Neural cell (in vitro differentiated cells): ENCODE measurements around the gene OPN4. TPM values are rescaled to one million over a fixed set of nuclear protein-coding genes. Genes with fewer than 3 reads are reported as not detected.
"Not testable (repeated sequence)": the region's sequence is repeated elsewhere in the genome, so short reads cannot be mapped to it uniquely, and the experiment has no call there.

Source experiments
- H2AFZ ChIP-seq: fragments of 200-600, 300-800 bp; sonication (generic), shearing (Covaris generic); 2 replicates; pipeline ENCODE4 v1.6.0; 2014; ENCODE audit warnings: low read depth, mild to moderate bottlenecking, antibody characterized with exemption, low read length, moderate library complexity
- H3F3A ChIP-seq: fragments of 200-600 bp; shearing (Covaris generic); 2 replicates; pipeline ENCODE4 v1.6.1; 2016; ENCODE audit warnings: mild to moderate bottlenecking, moderate library complexity, mixed read lengths, antibody characterized with exemption, low read length; ENCODE audit not compliant: insufficient read depth, poor library complexity, severe bottlenecking
- H3K27ac ChIP-seq: fragments of 200-600, 300-800 bp; sonication (generic), shearing (Covaris generic); 2 replicates; pipeline ENCODE4 v1.5.1; 2014; ENCODE audit warnings: mild to moderate bottlenecking, low read length, moderate library complexity
- H3K27me3 ChIP-seq: fragments of 300-800, 200-600 bp; sonication (generic), shearing (Covaris generic); 2 replicates; pipeline ENCODE4 v1.6.0; 2014; ENCODE audit warnings: mild to moderate bottlenecking, low read depth, low read length, moderate library complexity; ENCODE audit not compliant: insufficient read depth
- H3K36me3 ChIP-seq: fragments of 300-800, 200-600 bp; sonication (generic), shearing (Covaris generic); 2 replicates; pipeline ENCODE4 v1.5.1; 2014; ENCODE audit warnings: mild to moderate bottlenecking, antibody characterized with exemption, low read length, moderate library complexity; ENCODE audit not compliant: insufficient read depth
- H3K4me2 ChIP-seq: fragments of 300-800, 200-600 bp; sonication (generic), shearing (Covaris generic); 2 replicates; pipeline ENCODE4 v1.6.0; 2014; ENCODE audit warnings: mild to moderate bottlenecking, low read length
- H3K4me3 ChIP-seq: fragments of 300-800, 200-600 bp; sonication (generic), shearing (Covaris generic); 2 replicates; pipeline ENCODE4 v1.5.1; 2014; ENCODE audit warnings: mild to moderate bottlenecking, low read length, moderate library complexity
- H3K79me2 ChIP-seq: fragments of 200-600 bp; shearing (Covaris generic); replicated peaks from 2 replicates; pipeline ENCODE4 v1.6.0; 2014; ENCODE audit warnings: mild to moderate bottlenecking, low read length, moderate library complexity; ENCODE audit not compliant: insufficient read depth
- H3K9ac ChIP-seq: fragments of 300-800, 200-600 bp; sonication (generic), shearing (Covaris generic); 2 replicates; pipeline ENCODE4 v1.6.1; 2016; ENCODE audit warnings: mild to moderate bottlenecking, low read length, mixed read lengths
- H3K9me2 ChIP-seq: fragments of 200-600 bp; shearing (Covaris generic); 2 replicates; pipeline ENCODE4 v1.6.1; 2016; ENCODE audit warnings: mild to moderate bottlenecking, low read length, mixed read lengths; ENCODE audit not compliant: insufficient read depth
- H3K9me3 ChIP-seq: fragments of 200-600, 300-800 bp; sonication (generic), shearing (Covaris generic); 2 replicates; pipeline ENCODE4 v1.6.1; 2016; ENCODE audit warnings: mild to moderate bottlenecking, mixed run types, low read length, moderate library complexity, mixed read lengths
- H4K20me1 ChIP-seq: fragments of 200-600 bp; shearing (Covaris generic); 2 replicates; pipeline ENCODE4 v1.6.1; 2016; ENCODE audit warnings: mild to moderate bottlenecking, mixed run types; ENCODE audit not compliant: insufficient read depth
- EP300 ChIP-seq: fragments of 450-650 bp; conservative IDR thresholded peaks from 2 replicates; pipeline ENCODE4 v1.6.1; 2014; ENCODE audit warnings: antibody characterized with exemption, mild to moderate bottlenecking, moderate library complexity; ENCODE audit not compliant: poor library complexity, severe bottlenecking
- EZH2 ChIP-seq: fragments of 200-600, 300-800 bp; shearing (Covaris generic), sonication (generic); IDR thresholded peaks from 2 replicates; pipeline ENCODE4 v1.6.1; 2014; ENCODE audit warnings: antibody characterized with exemption, low read length, borderline replicate concordance, mild to moderate bottlenecking; ENCODE audit not compliant: insufficient read depth, poor library complexity, severe bottlenecking
- MXI1 ChIP-seq: fragments of 450-650 bp; conservative IDR thresholded peaks from 2 replicates; pipeline ENCODE4 v1.6.1; 2014; ENCODE audit warnings: antibody characterized with exemption, mild to moderate bottlenecking; ENCODE audit not compliant: poor library complexity, severe bottlenecking
- POLR2AphosphoS5 ChIP-seq: IDR thresholded peaks from 2 replicates; pipeline ENCODE4 v1.6.1; 2012
- RAD21 ChIP-seq: fragments of 450-650 bp; conservative IDR thresholded peaks from 2 replicates; pipeline ENCODE4 v1.6.1; 2014; ENCODE audit warnings: antibody characterized with exemption, mild to moderate bottlenecking, moderate library complexity
- SMC3 ChIP-seq: fragments of 450-650 bp; conservative IDR thresholded peaks from 2 replicates; pipeline ENCODE4 v1.6.1; 2014; ENCODE audit warnings: antibody characterized with exemption, mild to moderate bottlenecking, moderate library complexity; ENCODE audit not compliant: poor library complexity
- TAF1 ChIP-seq: IDR thresholded peaks from 2 replicates; pipeline ENCODE4 v1.6.1; 2012; ENCODE audit warnings: low read depth
- polyA plus RNA-seq: library from polyadenylated mRNA; depleted of rRNA; stranded (reverse); fragments of >200 nt; gene quantifications from 2 replicates; pipeline ENCODE4 v1.2.3, GENCODE V29; 2014
- TF ChIP-seq, protein P1 (sequence below): IDR thresholded peaks from 2 replicates; pipeline ENCODE4 v1.6.1; 2012; ENCODE audit warnings: borderline replicate concordance
- TF ChIP-seq, protein P2 (sequence below): fragments of 450-650 bp; IDR thresholded peaks from 2 replicates; pipeline ENCODE4 v1.5.1; 2014; ENCODE audit warnings: antibody characterized with exemption, mild to moderate bottlenecking, moderate library complexity; ENCODE audit not compliant: poor library complexity, severe bottlenecking

Gene OPN4
- polyA plus RNA-seq, 1 donor from 2014 or later = not detected

DNA sequence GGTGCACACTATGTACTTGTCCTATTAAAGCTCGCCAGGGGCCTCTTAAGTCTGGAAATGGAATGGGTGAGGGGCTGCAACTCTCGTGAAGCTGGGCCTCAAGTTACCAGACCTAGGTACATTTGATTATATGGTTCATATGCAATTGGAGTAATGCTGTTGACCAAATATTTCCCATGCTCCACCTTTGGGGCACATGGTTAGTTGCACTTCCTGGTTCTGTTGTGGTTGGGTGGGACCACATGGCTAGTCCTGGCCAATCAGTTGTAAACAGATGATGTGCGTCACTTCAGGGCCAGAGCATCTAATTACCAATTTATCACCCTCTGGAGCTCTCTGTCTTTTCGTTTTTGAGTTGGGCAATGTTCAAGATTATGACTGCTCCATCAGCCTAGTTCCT, 39.5 kb upstream of the OPN4 start:
- Histone ChIP-seq H3K79me2 (no peaks in the 10 kb centered on the region), H2AFZ (no peak overlapping the region), H3K9ac (no peak overlapping the region), H4K20me1 (no peaks in the 10 kb centered on the region), H3K27me3 (no peaks in the 10 kb centered on the region), H3K4me2 (no peak overlapping the region), H3K9me3 (no peaks in the 10 kb centered on the region), H3F3A (no peaks in the 10 kb centered on the region), H3K36me3 (no peaks in the 10 kb centered on the region), H3K9me2 (no peaks in the 10 kb centered on the region), H3K4me3 (no peak overlapping the region), H3K27ac (no peak overlapping the region)
- no peak for TF ChIP-seq SMC3
- no peak for TF ChIP-seq EZH2
- TF ChIP-seq, protein P1, sequence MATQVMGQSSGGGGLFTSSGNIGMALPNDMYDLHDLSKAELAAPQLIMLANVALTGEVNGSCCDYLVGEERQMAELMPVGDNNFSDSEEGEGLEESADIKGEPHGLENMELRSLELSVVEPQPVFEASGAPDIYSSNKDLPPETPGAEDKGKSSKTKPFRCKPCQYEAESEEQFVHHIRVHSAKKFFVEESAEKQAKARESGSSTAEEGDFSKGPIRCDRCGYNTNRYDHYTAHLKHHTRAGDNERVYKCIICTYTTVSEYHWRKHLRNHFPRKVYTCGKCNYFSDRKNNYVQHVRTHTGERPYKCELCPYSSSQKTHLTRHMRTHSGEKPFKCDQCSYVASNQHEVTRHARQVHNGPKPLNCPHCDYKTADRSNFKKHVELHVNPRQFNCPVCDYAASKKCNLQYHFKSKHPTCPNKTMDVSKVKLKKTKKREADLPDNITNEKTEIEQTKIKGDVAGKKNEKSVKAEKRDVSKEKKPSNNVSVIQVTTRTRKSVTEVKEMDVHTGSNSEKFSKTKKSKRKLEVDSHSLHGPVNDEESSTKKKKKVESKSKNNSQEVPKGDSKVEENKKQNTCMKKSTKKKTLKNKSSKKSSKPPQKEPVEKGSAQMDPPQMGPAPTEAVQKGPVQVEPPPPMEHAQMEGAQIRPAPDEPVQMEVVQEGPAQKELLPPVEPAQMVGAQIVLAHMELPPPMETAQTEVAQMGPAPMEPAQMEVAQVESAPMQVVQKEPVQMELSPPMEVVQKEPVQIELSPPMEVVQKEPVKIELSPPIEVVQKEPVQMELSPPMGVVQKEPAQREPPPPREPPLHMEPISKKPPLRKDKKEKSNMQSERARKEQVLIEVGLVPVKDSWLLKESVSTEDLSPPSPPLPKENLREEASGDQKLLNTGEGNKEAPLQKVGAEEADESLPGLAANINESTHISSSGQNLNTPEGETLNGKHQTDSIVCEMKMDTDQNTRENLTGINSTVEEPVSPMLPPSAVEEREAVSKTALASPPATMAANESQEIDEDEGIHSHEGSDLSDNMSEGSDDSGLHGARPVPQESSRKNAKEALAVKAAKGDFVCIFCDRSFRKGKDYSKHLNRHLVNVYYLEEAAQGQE = no peak
- TF ChIP-seq TAF1 = no peak
- no peak for TF ChIP-seq RAD21
- TF ChIP-seq, protein P2, sequence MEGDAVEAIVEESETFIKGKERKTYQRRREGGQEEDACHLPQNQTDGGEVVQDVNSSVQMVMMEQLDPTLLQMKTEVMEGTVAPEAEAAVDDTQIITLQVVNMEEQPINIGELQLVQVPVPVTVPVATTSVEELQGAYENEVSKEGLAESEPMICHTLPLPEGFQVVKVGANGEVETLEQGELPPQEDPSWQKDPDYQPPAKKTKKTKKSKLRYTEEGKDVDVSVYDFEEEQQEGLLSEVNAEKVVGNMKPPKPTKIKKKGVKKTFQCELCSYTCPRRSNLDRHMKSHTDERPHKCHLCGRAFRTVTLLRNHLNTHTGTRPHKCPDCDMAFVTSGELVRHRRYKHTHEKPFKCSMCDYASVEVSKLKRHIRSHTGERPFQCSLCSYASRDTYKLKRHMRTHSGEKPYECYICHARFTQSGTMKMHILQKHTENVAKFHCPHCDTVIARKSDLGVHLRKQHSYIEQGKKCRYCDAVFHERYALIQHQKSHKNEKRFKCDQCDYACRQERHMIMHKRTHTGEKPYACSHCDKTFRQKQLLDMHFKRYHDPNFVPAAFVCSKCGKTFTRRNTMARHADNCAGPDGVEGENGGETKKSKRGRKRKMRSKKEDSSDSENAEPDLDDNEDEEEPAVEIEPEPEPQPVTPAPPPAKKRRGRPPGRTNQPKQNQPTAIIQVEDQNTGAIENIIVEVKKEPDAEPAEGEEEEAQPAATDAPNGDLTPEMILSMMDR = no peak
- no peak for TF ChIP-seq EP300
- TF ChIP-seq MXI1 = no peak
- no peak for TF ChIP-seq POLR2AphosphoS5

DNA sequence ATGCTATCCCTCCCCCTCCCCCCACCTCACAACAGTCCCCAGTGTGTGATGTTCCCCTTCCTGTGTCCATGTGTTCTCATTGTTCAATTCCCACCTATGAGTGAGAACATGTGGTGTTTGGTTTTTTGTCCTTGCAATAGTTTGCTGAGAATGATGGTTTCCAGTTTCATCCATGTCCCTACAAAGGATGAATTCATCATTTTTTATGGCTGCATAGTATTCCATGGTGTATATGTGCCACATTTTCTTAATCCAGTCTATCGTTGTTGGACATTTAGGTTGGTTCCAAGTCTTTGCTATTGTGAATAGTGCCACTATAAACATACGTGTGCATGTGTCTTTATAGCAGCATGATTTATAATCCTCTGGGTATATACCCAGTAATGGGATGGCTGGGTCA, 37.1 kb upstream of the OPN4 start:
- H3K36me3 ChIP-seq, H3F3A ChIP-seq: not testable (repeated sequence)

DNA sequence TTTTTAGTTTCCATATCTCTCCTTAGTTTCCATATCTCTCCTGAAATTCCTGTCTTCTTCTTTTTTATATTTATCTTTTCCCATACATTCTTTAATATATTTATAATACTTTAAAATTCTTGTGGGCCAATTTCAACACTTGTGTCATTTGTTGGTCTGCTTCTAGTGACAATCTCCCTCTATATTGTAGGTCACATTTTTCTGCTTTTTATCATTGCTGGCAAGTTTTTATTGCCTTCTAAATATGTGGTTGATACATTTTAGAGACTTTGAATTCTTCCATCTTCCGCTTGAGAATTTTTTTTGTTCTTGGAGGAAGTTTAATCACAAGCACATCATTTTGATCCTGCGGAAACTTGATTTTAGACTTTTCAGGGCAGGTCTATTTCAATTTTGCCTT, 26.0 kb upstream of the OPN4 start:
- TF ChIP-seq, protein P2 = no peak
- TF ChIP-seq POLR2AphosphoS5 (no peak), EP300 (no peak), RAD21 (no peak), EZH2 (no peak), MXI1 (no peak), SMC3 (no peak), TAF1 (no peak)
- TF ChIP-seq, protein P1 = no peak

More for the DNA sequence above, 37.1 kb upstream of the OPN4 start:
- H2AFZ ChIP-seq, H3K27ac ChIP-seq, H3K79me2 ChIP-seq, H3K4me3 ChIP-seq, H4K20me1 ChIP-seq, H3K27me3 ChIP-seq, H3K9ac ChIP-seq, H3K9me3 ChIP-seq, H3K4me2 ChIP-seq, H3K9me2 ChIP-seq: not testable (repeated sequence)

More for the DNA sequence above, 26.0 kb upstream of the OPN4 start:
- H3K79me2 ChIP-seq = no peaks in the 10 kb centered on the region
- peaks cover 12% of the 10 kb centered on the region for H3K27me3 ChIP-seq
- H3K4me2 ChIP-seq = no peak overlapping the region
- no peaks in the 10 kb centered on the region for H3F3A ChIP-seq
- no peak overlapping the region for H3K9ac ChIP-seq
- H3K36me3 ChIP-seq = no peaks in the 10 kb centered on the region
- no peak overlapping the region for H2AFZ ChIP-seq
- no peaks in the 10 kb centered on the region for H4K20me1 ChIP-seq
- no peak overlapping the region for H3K4me3 ChIP-seq
- no peaks in the 10 kb centered on the region for H3K9me3 ChIP-seq
- H3K27ac ChIP-seq = no peak overlapping the region
- H3K9me2 ChIP-seq = no peaks in the 10 kb centered on the region
